GM23248 (cell line): ENCODE data around the gene TTC16. TPM values are rescaled to one million over a fixed set of nuclear protein-coding genes. Genes with fewer than 3 reads are reported as not detected.

Experiments
- DNase-seq: peaks from one replicate; pipeline ENCODE4 v3.0.0-alpha.2; 2015
- H2AFZ ChIP-seq: fragments of 200-600 bp; sonication (generic); 2 replicates; pipeline ENCODE4 v1.6.1; 2016; ENCODE audit warnings: antibody characterized with exemption
- H3F3A ChIP-seq: fragments of 200-600 bp; sonication (generic); 2 replicates; pipeline ENCODE4 v1.6.1; 2016; ENCODE audit warnings: mild to moderate bottlenecking, antibody characterized with exemption, mixed run types; ENCODE audit not compliant: insufficient read depth
- H3K27ac ChIP-seq: fragments of 200-600 bp; sonication (generic); 2 replicates; pipeline ENCODE4 v1.5.1; 2016; ENCODE audit warnings: mild to moderate bottlenecking
- H3K27me3 ChIP-seq: fragments of 200-600 bp; sonication (generic); replicated peaks from 2 replicates; pipeline ENCODE4 v1.6.1; 2016; ENCODE audit warnings: mild to moderate bottlenecking; ENCODE audit not compliant: insufficient read depth
- H3K36me3 ChIP-seq: fragments of 200-600 bp; sonication (generic); 2 replicates; pipeline ENCODE4 v1.6.1; 2016; ENCODE audit warnings: low read depth, mild to moderate bottlenecking
- H3K4me1 ChIP-seq: fragments of 200-600 bp; sonication (generic); 2 replicates; pipeline ENCODE4 v1.6.1; 2016; ENCODE audit warnings: mild to moderate bottlenecking; ENCODE audit not compliant: insufficient read depth
- H3K4me2 ChIP-seq: fragments of 200-600 bp; sonication (generic); one replicate; pipeline ENCODE4 v1.6.1; 2016; ENCODE audit warnings: mild to moderate bottlenecking; ENCODE audit not compliant: unreplicated experiment
- H3K4me3 ChIP-seq: fragments of 200-600 bp; sonication (generic); 2 replicates; pipeline ENCODE4 v1.5.1; 2016; ENCODE audit warnings: mild to moderate bottlenecking
- H3K79me2 ChIP-seq: fragments of 200-600 bp; sonication (generic); 2 replicates; pipeline ENCODE4 v1.6.1; 2016; ENCODE audit warnings: mild to moderate bottlenecking; ENCODE audit not compliant: insufficient read depth
- H3K9ac ChIP-seq: fragments of 200-600 bp; sonication (generic); 2 replicates; pipeline ENCODE4 v1.6.1; 2016; ENCODE audit warnings: mild to moderate bottlenecking
- H3K9me2 ChIP-seq: fragments of 200-600 bp; sonication (generic); 2 replicates; pipeline ENCODE4 v1.6.1; 2016; ENCODE audit warnings: mixed run types, mild to moderate bottlenecking, moderate library complexity; ENCODE audit not compliant: insufficient read depth
- H3K9me3 ChIP-seq: fragments of 200-600 bp; sonication (generic); one replicate; pipeline ENCODE4 v1.6.1; 2017; ENCODE audit warnings: low read depth
- H4K20me1 ChIP-seq: fragments of 200-600 bp; sonication (generic); 2 replicates; pipeline ENCODE4 v1.6.0; 2016; ENCODE audit not compliant: insufficient read depth
- EZH2 ChIP-seq: fragments of 200-600 bp; sonication (generic); IDR thresholded peaks from 2 replicates; pipeline ENCODE4 v1.6.1; 2018; ENCODE audit warnings: antibody characterized with exemption, mild to moderate bottlenecking; ENCODE audit not compliant: insufficient read depth, poor library complexity, severe bottlenecking
- EZH2phosphoT487 ChIP-seq: fragments of 200-600 bp; sonication (generic); IDR thresholded peaks from 2 replicates; pipeline ENCODE4 v1.6.1; 2018; ENCODE audit warnings: antibody characterized with exemption, moderate library complexity, mild to moderate bottlenecking, low read depth; ENCODE audit not compliant: insufficient read depth
- WGBS, 2 experiments: methylation state at CpG; one replicate each; pipeline ENCODE4 v1.1.6; 2015 to 2017; ENCODE audit warnings: low lambda C conversion rate in 2 of 2, low coverage in 1 of 2; ENCODE audit errors: missing lambda C conversion rate in 2 of 2; 5-methylcytosine and 5-hydroxymethylcytosine counted together
- in situ Hi-C: fragments of 300-500 bp; cut with MboI; formaldehyde crosslinking; loops from 2 replicates; pipeline ENCODE4 v1.15.0; 2020
- polyA plus RNA-seq: library from polyadenylated mRNA; unstranded; fragments of >200 nt; fragmentation: Nextera tagmentation; extraction: Ambion mirVana; gene quantifications from 2 replicates; pipeline ENCODE4 v1.2.1, GENCODE V29; 2016
- total RNA-seq: library from RNA; depleted of rRNA; stranded (reverse); fragments of >200 nt; shearing (Covaris generic); gene quantifications from 2 replicates; pipeline ENCODE4 v1.2.3, GENCODE V29; 2014

The TTC16 gene
- total and polyA plus RNA-seq, 2 experiments from 2014 or later: 0.06 TPM; not detected in 1

GRCh38 chr9:127776924-127777289 lies 61.0 kb downstream of the TTC16 start:
- no peaks in the 10 kb centered on the region for H3K9me3 ChIP-seq
- TF ChIP-seq EZH2phosphoT487 (no peak), EZH2 (no peak)
- no peaks in the 10 kb centered on the region for H3K36me3 ChIP-seq
- WGBS, 2 experiments: 66 to 67% methylated on average over 5 of the region's 5 CpGs
- no peaks in the 10 kb centered on the region for H3K27me3 ChIP-seq
- 0 out of 2 replicates have a peak, but pooled peaks cover under 1% of the 10 kb centered on the region for H3F3A ChIP-seq
- no peak for DNase-seq
- in situ Hi-C loops: no loop called here
- no peak overlapping the region for H2AFZ ChIP-seq
- H3K79me2 ChIP-seq: no peaks in the 10 kb centered on the region
- no peak overlapping the region for H3K27ac ChIP-seq
- H3K9me2 ChIP-seq: no peaks in the 10 kb centered on the region
- H3K4me3 ChIP-seq: no peak overlapping the region
- no peaks in the 10 kb centered on the region for H3K4me1 ChIP-seq
- no peak overlapping the region for H3K9ac ChIP-seq
- H3K4me2 ChIP-seq: no peak overlapping the region
- H4K20me1 ChIP-seq: no peaks in the 10 kb centered on the region

GRCh38 chr9:127777368-127777980 lies 61.6 kb downstream of the TTC16 start:
- in situ Hi-C loops: no loop called here
- 74 to 78% methylated on average over 15 to 18 of the region's 18 CpGs for WGBS, 2 experiments
- no peak overlapping the region for H3K4me3 ChIP-seq
- TF ChIP-seq EZH2 (no peak), EZH2phosphoT487 (no peak)
- no peak overlapping the region for H2AFZ ChIP-seq
- H3K36me3 ChIP-seq: no peaks in the 10 kb centered on the region
- H3K27ac ChIP-seq: no peak overlapping the region
- H3K9ac ChIP-seq: no peak overlapping the region
- H3K9me3 ChIP-seq: no peaks in the 10 kb centered on the region
- H3K27me3 ChIP-seq: no peaks in the 10 kb centered on the region
- H3K4me2 ChIP-seq: no peak overlapping the region
- no peaks in the 10 kb centered on the region for H3K4me1 ChIP-seq
- no peaks in the 10 kb centered on the region for H3K79me2 ChIP-seq
- no peak for DNase-seq
- no peaks in the 10 kb centered on the region for H3K9me2 ChIP-seq
- no peaks in the 10 kb centered on the region for H4K20me1 ChIP-seq
- H3F3A ChIP-seq: no peaks in the 10 kb centered on the region

GRCh38 chr9:127778280-127779135 lies 62.6 kb downstream of the TTC16 start, which contains the start of gene SH2D3C:
TSS of gene SH2D3C (minus strand) at chr9:127778666. CDS start at chr9:127778627, 39 bp downstream.
- H2AFZ ChIP-seq: no peak within 1 kb of the TSS
- H3K4me1 ChIP-seq: no peaks in the 10 kb centered on the region
- H3K9me2 ChIP-seq: no peaks in the 10 kb centered on the region
- no peaks in the 10 kb centered on the region for H3K9me3 ChIP-seq
- no peak within 1 kb of the TSS for H3K4me2 ChIP-seq
- 83 to 88% methylated on average over 13 of the region's 13 CpGs for WGBS, 2 experiments
- no peaks in the 10 kb centered on the region for H3K79me2 ChIP-seq
- no peaks in the 10 kb centered on the region for H3K27me3 ChIP-seq
- no peaks in the 10 kb centered on the region for H4K20me1 ChIP-seq
- no peak within 1 kb of the TSS for H3K27ac ChIP-seq
- no peak within 1 kb of the TSS for H3K9ac ChIP-seq
- in situ Hi-C loops: no loop called here
- no peak for TF ChIP-seq EZH2
- TF ChIP-seq EZH2phosphoT487: no peak
- no peaks in the 10 kb centered on the region for H3K36me3 ChIP-seq
- no peaks in the 10 kb centered on the region for H3F3A ChIP-seq
- no peak within 1 kb of the TSS for H3K4me3 ChIP-seq
- no peak for DNase-seq

GRCh38 chr9:127779136-127779981 lies 63.5 kb downstream of the TTC16 start:
- Histone ChIP-seq H3K4me1 (no peaks in the 10 kb centered on the region), H3K4me3 (no peak overlapping the region), H2AFZ (no peak overlapping the region), H3K79me2 (no peaks in the 10 kb centered on the region), H3F3A (no peaks in the 10 kb centered on the region), H3K9me2 (no peaks in the 10 kb centered on the region), H3K36me3 (no peaks in the 10 kb centered on the region), H3K27ac (no peak overlapping the region), H3K27me3 (no peaks in the 10 kb centered on the region), H3K9ac (no peak overlapping the region), H4K20me1 (no peaks in the 10 kb centered on the region), H3K9me3 (no peaks in the 10 kb centered on the region), H3K4me2 (no peak overlapping the region)
- WGBS, 2 experiments: 64 to 65% methylated on average over 17 of the region's 17 CpGs
- no peak for TF ChIP-seq EZH2phosphoT487
- no peak for TF ChIP-seq EZH2
- peak; percentile 35 for DNase-seq
- in situ Hi-C loops: no loop called here
